ENCODE data around the gene PALLD. TPM values are rescaled to one million over a fixed set of nuclear protein-coding genes. Genes with fewer than 3 reads are reported as not detected.

PALLD gene
- total and polyA plus RNA-seq, 2 of the 13 experiments (the other 11 are each of a cell fraction or from before 2014, with no cell fraction given) = 0.50 to 1.5 TPM

DNA sequence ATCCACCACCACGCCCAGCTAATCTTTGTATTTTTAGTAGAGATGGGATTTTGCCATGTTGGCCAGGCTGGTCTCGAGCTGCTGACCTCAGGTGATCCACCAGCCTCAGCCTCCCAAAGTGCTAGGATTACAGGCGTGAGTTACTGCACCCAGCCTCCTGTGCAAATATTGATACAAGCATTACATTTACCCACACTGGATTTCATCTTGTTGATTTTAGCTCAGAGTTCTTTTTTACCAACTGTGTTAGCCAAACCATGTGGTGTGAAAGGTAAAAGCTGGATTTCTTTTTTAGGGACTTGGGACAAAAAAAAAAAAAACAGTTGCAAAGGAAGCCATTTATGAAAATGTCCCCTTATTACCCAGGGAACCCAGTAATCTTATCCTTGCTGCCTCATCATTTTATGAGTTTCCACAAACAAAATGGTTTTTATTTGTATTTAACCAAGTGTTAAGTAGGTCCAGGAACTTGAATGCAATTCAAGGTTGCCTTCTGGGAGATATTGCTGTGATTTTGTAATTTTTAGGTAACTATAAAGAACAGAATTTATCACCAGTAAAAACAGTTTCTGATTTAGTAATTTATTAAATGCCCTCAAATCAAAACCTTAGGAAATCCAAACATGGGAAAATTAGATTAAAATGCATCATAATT is 202.5 kb downstream of the PALLD start (continued):
- TF ChIP-seq ZFP37 (CRISPR knock-in tag; IDR thresholded peaks at IDR 0.05; ENCODE audit: borderline replicate concordance) (no peak), ZNF557 (CRISPR knock-in tag; IDR thresholded peaks at IDR 0.05) (no peak), ZNF234 (CRISPR knock-in tag; conservative IDR thresholded peaks at IDR 0.05) (no peak), SOX13 (IDR thresholded peaks at IDR 0.05) (no peak), SOX13 (CRISPR knock-in tag; conservative IDR thresholded peaks at IDR 0.05 in 1 of 2, IDR thresholded peaks at IDR 0.05 in 1 of 2) (peak in 1 of 2 experiments; percentile 40; a peak in 1 of 4 replicates), SMC3 (IDR thresholded peaks at IDR 0.05; ENCODE audit: low read length) (no peak), XBP1 (CRISPR knock-in tag; IDR thresholded peaks at IDR 0.05) (no peak), BRCA1 (CRISPR knock-in tag; IDR thresholded peaks at IDR 0.05) (no peak), ZNF7 (CRISPR knock-in tag; IDR thresholded peaks at IDR 0.05) (no peak), RFX3 (CRISPR knock-in tag; IDR thresholded peaks at IDR 0.05) (no peak), ZIK1 (CRISPR knock-in tag; IDR thresholded peaks at IDR 0.05; ENCODE audit: borderline replicate concordance, low read depth) (no peak), NFIC (IDR thresholded peaks at IDR 0.05; ENCODE audit: low read length) (no peak), ZNF549 (CRISPR knock-in tag; IDR thresholded peaks at IDR 0.05) (no peak), ZNF235 (CRISPR knock-in tag; IDR thresholded peaks at IDR 0.05; ENCODE audit: borderline replicate concordance) (no peak), ZNF44 (CRISPR knock-in tag; IDR thresholded peaks at IDR 0.05) (no peak), MXD4 (CRISPR knock-in tag; IDR thresholded peaks at IDR 0.05) (no peak), THAP11 (CRISPR knock-in tag; IDR thresholded peaks at IDR 0.05) (no peak), MZF1 (CRISPR knock-in tag; IDR thresholded peaks at IDR 0.05; ENCODE audit: borderline replicate concordance) (no peak)
- TF ChIP-seq, protein P1, sequence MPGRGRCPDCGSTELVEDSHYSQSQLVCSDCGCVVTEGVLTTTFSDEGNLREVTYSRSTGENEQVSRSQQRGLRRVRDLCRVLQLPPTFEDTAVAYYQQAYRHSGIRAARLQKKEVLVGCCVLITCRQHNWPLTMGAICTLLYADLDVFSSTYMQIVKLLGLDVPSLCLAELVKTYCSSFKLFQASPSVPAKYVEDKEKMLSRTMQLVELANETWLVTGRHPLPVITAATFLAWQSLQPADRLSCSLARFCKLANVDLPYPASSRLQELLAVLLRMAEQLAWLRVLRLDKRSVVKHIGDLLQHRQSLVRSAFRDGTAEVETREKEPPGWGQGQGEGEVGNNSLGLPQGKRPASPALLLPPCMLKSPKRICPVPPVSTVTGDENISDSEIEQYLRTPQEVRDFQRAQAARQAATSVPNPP (CRISPR knock-in tag; IDR thresholded peaks at IDR 0.05) = no peak
- TF ChIP-seq, protein P2, sequence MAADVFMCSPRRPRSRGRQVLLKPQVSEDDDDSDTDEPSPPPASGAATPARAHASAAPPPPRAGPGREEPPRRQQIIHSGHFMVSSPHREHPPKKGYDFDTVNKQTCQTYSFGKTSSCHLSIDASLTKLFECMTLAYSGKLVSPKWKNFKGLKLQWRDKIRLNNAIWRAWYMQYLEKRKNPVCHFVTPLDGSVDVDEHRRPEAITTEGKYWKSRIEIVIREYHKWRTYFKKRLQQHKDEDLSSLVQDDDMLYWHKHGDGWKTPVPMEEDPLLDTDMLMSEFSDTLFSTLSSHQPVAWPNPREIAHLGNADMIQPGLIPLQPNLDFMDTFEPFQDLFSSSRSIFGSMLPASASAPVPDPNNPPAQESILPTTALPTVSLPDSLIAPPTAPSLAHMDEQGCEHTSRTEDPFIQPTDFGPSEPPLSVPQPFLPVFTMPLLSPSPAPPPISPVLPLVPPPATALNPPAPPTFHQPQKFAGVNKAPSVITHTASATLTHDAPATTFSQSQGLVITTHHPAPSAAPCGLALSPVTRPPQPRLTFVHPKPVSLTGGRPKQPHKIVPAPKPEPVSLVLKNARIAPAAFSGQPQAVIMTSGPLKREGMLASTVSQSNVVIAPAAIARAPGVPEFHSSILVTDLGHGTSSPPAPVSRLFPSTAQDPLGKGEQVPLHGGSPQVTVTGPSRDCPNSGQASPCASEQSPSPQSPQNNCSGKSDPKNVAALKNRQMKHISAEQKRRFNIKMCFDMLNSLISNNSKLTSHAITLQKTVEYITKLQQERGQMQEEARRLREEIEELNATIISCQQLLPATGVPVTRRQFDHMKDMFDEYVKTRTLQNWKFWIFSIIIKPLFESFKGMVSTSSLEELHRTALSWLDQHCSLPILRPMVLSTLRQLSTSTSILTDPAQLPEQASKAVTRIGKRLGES (CRISPR knock-in tag; IDR thresholded peaks at IDR 0.05; ENCODE audit: borderline replicate concordance) = no peak
- TF ChIP-seq, protein P3, sequence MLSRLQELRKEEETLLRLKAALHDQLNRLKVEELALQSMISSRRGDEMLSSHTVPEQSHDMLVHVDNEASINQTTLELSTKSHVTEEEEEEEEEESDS (CRISPR knock-in tag; IDR thresholded peaks at IDR 0.05; ENCODE audit: borderline replicate concordance) = no peak
- TF ChIP-seq, protein P4, sequence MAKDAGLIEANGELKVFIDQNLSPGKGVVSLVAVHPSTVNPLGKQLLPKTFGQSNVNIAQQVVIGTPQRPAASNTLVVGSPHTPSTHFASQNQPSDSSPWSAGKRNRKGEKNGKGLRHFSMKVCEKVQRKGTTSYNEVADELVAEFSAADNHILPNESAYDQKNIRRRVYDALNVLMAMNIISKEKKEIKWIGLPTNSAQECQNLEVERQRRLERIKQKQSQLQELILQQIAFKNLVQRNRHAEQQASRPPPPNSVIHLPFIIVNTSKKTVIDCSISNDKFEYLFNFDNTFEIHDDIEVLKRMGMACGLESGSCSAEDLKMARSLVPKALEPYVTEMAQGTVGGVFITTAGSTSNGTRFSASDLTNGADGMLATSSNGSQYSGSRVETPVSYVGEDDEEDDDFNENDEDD (CRISPR knock-in tag; IDR thresholded peaks at IDR 0.05; ENCODE audit: borderline replicate concordance) = no peak
- TF ChIP-seq, protein P5, sequence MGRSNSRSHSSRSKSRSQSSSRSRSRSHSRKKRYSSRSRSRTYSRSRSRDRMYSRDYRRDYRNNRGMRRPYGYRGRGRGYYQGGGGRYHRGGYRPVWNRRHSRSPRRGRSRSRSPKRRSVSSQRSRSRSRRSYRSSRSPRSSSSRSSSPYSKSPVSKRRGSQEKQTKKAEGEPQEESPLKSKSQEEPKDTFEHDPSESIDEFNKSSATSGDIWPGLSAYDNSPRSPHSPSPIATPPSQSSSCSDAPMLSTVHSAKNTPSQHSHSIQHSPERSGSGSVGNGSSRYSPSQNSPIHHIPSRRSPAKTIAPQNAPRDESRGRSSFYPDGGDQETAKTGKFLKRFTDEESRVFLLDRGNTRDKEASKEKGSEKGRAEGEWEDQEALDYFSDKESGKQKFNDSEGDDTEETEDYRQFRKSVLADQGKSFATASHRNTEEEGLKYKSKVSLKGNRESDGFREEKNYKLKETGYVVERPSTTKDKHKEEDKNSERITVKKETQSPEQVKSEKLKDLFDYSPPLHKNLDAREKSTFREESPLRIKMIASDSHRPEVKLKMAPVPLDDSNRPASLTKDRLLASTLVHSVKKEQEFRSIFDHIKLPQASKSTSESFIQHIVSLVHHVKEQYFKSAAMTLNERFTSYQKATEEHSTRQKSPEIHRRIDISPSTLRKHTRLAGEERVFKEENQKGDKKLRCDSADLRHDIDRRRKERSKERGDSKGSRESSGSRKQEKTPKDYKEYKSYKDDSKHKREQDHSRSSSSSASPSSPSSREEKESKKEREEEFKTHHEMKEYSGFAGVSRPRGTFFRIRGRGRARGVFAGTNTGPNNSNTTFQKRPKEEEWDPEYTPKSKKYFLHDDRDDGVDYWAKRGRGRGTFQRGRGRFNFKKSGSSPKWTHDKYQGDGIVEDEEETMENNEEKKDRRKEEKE (IDR thresholded peaks at IDR 0.05) = no peak
